Measurements from ENCODE around the gene NKX6-2.

Gene NKX6-2

GRCh38 chr10:132740588-132740987, 45.4 kb downstream of the NKX6-2 start:
- TF ChIP-seq CTCF (conservative IDR thresholded peaks at IDR 0.05; ENCODE audit: low read depth, low read length), result no peak

GRCh38 chr10:132739225-132739613, 46.7 kb downstream of the NKX6-2 start:
- no peaks in the 10 kb centered on the region for H3K36me3 ChIP-seq (ENCODE audit: insufficient read depth)
- H3K27me3 ChIP-seq (ENCODE audit: insufficient read depth, low read depth), result no peaks in the 10 kb centered on the region
- no peaks in the 10 kb centered on the region for H3K4me1 ChIP-seq (ENCODE audit: low read depth, poor library complexity, severe bottlenecking)
- no peaks in the 10 kb centered on the region for H4K20me1 ChIP-seq (ENCODE audit: insufficient read depth)
- no peaks in the 10 kb centered on the region for H3K79me2 ChIP-seq (ENCODE audit: insufficient read depth, low read depth)
- H3K4me3 ChIP-seq (IDR thresholded peaks at IDR 0.05; ENCODE audit: insufficient read depth, low read depth, low read length), result no peak overlapping the region
- TF ChIP-seq CTCF (conservative IDR thresholded peaks at IDR 0.05; ENCODE audit: low read depth, low read length), result no peak
- H3K4me2 ChIP-seq, result no peak overlapping the region
- H2AFZ ChIP-seq (ENCODE audit: low read depth), result no peak overlapping the region
- no peak overlapping the region for H3K9ac ChIP-seq
- H3K27ac ChIP-seq, result no peak overlapping the region

More at GRCh38 chr10:132740588-132740987, 45.4 kb downstream of the NKX6-2 start:
- Histone ChIP-seq H3K27ac (no peak overlapping the region), H3K4me3 (IDR thresholded peaks at IDR 0.05; ENCODE audit: insufficient read depth, low read depth, low read length) (no peak overlapping the region), H3K9ac (no peak overlapping the region), H3K27me3 (ENCODE audit: insufficient read depth, low read depth) (no peaks in the 10 kb centered on the region), H3K4me1 (ENCODE audit: low read depth, poor library complexity, severe bottlenecking) (no peaks in the 10 kb centered on the region), H2AFZ (ENCODE audit: low read depth) (no peak overlapping the region), H3K79me2 (ENCODE audit: insufficient read depth, low read depth) (no peaks in the 10 kb centered on the region), H3K4me2 (no peak overlapping the region), H4K20me1 (ENCODE audit: insufficient read depth) (no peaks in the 10 kb centered on the region), H3K36me3 (ENCODE audit: insufficient read depth) (no peaks in the 10 kb centered on the region)

- Histone ChIP-seq H3K4me1 (ENCODE audit: low read depth, poor library complexity, severe bottlenecking) (no peaks in the 10 kb centered on the region), H3K4me2 (no peak overlapping the region), H3K27me3 (ENCODE audit: insufficient read depth, low read depth) (no peaks in the 10 kb centered on the region), H3K36me3 (ENCODE audit: insufficient read depth) (no peaks in the 10 kb centered on the region), H3K4me3 (IDR thresholded peaks at IDR 0.05; ENCODE audit: insufficient read depth, low read depth, low read length) (no peak overlapping the region), H3K27ac (no peak overlapping the region), H2AFZ (ENCODE audit: low read depth) (no peak overlapping the region), H4K20me1 (ENCODE audit: insufficient read depth) (no peaks in the 10 kb centered on the region), H3K9ac (no peak overlapping the region), H3K79me2 (ENCODE audit: insufficient read depth, low read depth) (no peaks in the 10 kb centered on the region)
- TF ChIP-seq CTCF (conservative IDR thresholded peaks at IDR 0.05; ENCODE audit: low read depth, low read length), result no peak
Observed at GRCh38 chr10:132738454-132739224, 47.3 kb downstream of the NKX6-2 start.

DNA sequence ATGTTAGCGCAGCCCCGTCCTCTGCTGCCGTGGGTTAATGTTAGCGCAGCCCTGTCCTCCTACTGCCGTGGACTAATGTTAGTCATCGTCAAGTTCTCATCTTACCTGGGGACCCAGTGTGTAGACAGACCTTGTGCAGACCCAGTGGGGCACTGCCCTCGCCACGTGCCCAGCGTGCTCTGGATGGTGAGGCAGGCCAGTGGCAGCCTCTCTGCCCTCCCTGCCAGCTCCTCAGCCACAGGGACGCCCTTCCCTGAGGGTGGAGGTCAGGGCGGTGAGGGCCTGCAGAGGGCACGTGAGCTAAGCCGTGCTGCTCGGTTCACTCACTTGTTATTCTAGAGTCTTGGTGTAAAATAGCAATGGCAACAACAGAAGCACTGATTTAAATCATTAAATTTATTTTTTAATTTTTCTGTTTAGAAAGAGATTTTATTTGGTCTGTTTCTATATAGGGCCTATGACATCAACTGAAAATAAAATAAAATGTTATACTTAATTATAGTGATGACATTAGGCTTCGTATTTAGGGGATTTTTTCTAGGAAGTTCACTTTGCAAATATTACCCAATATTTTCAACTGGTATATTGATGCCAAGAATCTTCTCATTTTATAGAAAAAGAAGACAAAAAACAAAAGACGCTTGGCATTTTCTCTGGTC, 48.4 kb downstream of the NKX6-2 start:
- H3K79me2 ChIP-seq (ENCODE audit: insufficient read depth, low read depth), result no peaks in the 10 kb centered on the region
- no peaks in the 10 kb centered on the region for H3K36me3 ChIP-seq (ENCODE audit: insufficient read depth)
- no peaks in the 10 kb centered on the region for H3K4me1 ChIP-seq (ENCODE audit: low read depth, poor library complexity, severe bottlenecking)
- no peak overlapping the region for H3K9ac ChIP-seq
- H3K4me2 ChIP-seq, result no peak overlapping the region
- no peak for TF ChIP-seq CTCF (conservative IDR thresholded peaks at IDR 0.05; ENCODE audit: low read depth, low read length)
- H3K4me3 ChIP-seq (IDR thresholded peaks at IDR 0.05; ENCODE audit: insufficient read depth, low read depth, low read length), result no peak overlapping the region
- H3K27me3 ChIP-seq (ENCODE audit: insufficient read depth, low read depth), result no peaks in the 10 kb centered on the region
- no peak overlapping the region for H2AFZ ChIP-seq (ENCODE audit: low read depth)
- no peak overlapping the region for H3K27ac ChIP-seq
- H4K20me1 ChIP-seq (ENCODE audit: insufficient read depth), result no peaks in the 10 kb centered on the region
